Small intestine (tissue), 16 donors: ENCODE results near the gene FABP2. TPM values are rescaled to one million over a fixed set of nuclear protein-coding genes. Genes with fewer than 3 reads are reported as not detected.
"Not testable (repeated sequence)": the region's sequence is repeated elsewhere in the genome, so short reads cannot be mapped to it uniquely, and the experiment has no call there.

ENCODE experiments used
- DNase-seq, 2 donors: peaks; one replicate each; pipeline versions ENCODE4 v3.0.0 to v3.0.0-alpha.2; 2013
- FAIRE-seq: peaks from 2 replicates; lab custom pipeline; 2012; peaks lifted over from hg19 to GRCh38; lab: Jason Lieb, UNC
- H3K27ac ChIP-seq, 3 donors: one replicate each; pipeline ENCODE4 v1.5.1; 2013; ENCODE audit warnings: low read length in 2 of 3, mild to moderate bottlenecking in 2 of 3, control low read depth in 1 of 3, inconsistent platforms in 1 of 3, low read depth in 1 of 3, moderate library complexity in 1 of 3
- H3K27me3 ChIP-seq, 3 donors: one replicate each; pipeline ENCODE4 v1.6.1; 2013; ENCODE audit warnings: low read length in 3 of 3, inconsistent platforms in 1 of 3; ENCODE audit not compliant: control insufficient read depth in 3 of 3, insufficient read depth in 3 of 3
- H3K36me3 ChIP-seq, 3 donors: one replicate each; pipeline ENCODE4 v1.6.1; 2013; ENCODE audit warnings: low read length in 3 of 3, inconsistent platforms in 1 of 3, low read depth in 1 of 3, mild to moderate bottlenecking in 1 of 3, moderate library complexity in 1 of 3; ENCODE audit not compliant: control insufficient read depth in 3 of 3, insufficient read depth in 2 of 3
- H3K4me1 ChIP-seq, 3 donors: one replicate each; pipeline ENCODE4 v1.6.1; 2013; ENCODE audit warnings: low read length in 2 of 3, inconsistent platforms in 1 of 3, low read depth in 1 of 3, mild to moderate bottlenecking in 1 of 3, moderate library complexity in 1 of 3; ENCODE audit not compliant: control insufficient read depth in 3 of 3, insufficient read depth in 2 of 3
- H3K4me3 ChIP-seq, 3 donors: one replicate each; pipeline ENCODE4 v1.5.1; 2013; ENCODE audit warnings: low read length in 3 of 3, control low read depth in 1 of 3, inconsistent platforms in 1 of 3, low read depth in 1 of 3, mild to moderate bottlenecking in 1 of 3, moderate library complexity in 1 of 3
- H3K9me3 ChIP-seq, 2 donors: one replicate each; pipeline ENCODE4 v1.6.1; 2013; ENCODE audit warnings: low read depth in 1 of 2, low read length in 1 of 2; ENCODE audit not compliant: control insufficient read depth in 2 of 2, insufficient read depth in 1 of 2
- WGBS, 3 donors: extraction: QIAGEN DNeasy Blood & Tissue Kit; methylation state at CpG; one replicate each; pipeline ENCODE4 v1.1.7; 2013; 5-methylcytosine and 5-hydroxymethylcytosine counted together
- long read RNA-seq, 10 donors: transcript quantifications; one replicate each; lab custom pipeline, GENCODE V29; 2026
- polyA plus RNA-seq, 4 donors: library from polyadenylated mRNA; stranded (reverse) in 3 of 4; unstranded in 1 of 4; fragments of 200-250 nt in 3 of 4; fragments of 120-200 nt in 1 of 4; gene quantifications; one replicate each; pipeline versions ENCODE4 v1.2.1 to v1.2.3, GENCODE V29; 2013
- donor health status: healthy with polysubstance abuse.
- donor health status: control.
- donor health status: control.
- donor health status: Bipolar disorder and iron deficiency.
- donor health status: healthy.

FABP2 gene
- polyA plus RNA-seq, result 1,000 to 10,000 TPM in 1 of 4 donors, 100 to 1,000 TPM in 3; 100 to 1,244 (median 394) TPM
- long read RNA-seq, donor 1, transcript FABP2-201 (4 exons, 2,478 nt), result major isoform, 849 of 975 reads
- long read RNA-seq, donor 1, partial matches to known transcripts, result 103 of 975 reads
- long read RNA-seq, donor 1, other reads (novel, unspliced or antisense), result 23 of 975 reads
- long read RNA-seq, donor 2, transcript FABP2-201 (4 exons, 2,478 nt), result major isoform, 284 of 316 reads
- long read RNA-seq, donor 2, partial matches to known transcripts, result 32 of 316 reads
- long read RNA-seq, donor 2, other reads (novel, unspliced or antisense), result 0 of 316 reads
- long read RNA-seq, donor 3, transcript FABP2-201 (4 exons, 2,478 nt), result major isoform, 187 of 236 reads
- long read RNA-seq, donor 3, partial matches to known transcripts, result 43 of 236 reads
- long read RNA-seq, donor 3, other reads (novel, unspliced or antisense), result 6 of 236 reads
- long read RNA-seq, donor 4, partial matches to known transcripts, result 0 of 2 reads
- long read RNA-seq, donor 4, other reads (novel, unspliced or antisense), result 0 of 2 reads
- long read RNA-seq, donor 5, transcript FABP2-201 (4 exons, 2,478 nt), result major isoform, 50 of 57 reads
- long read RNA-seq, donor 5, partial matches to known transcripts, result 7 of 57 reads
- long read RNA-seq, donor 5, other reads (novel, unspliced or antisense), result 0 of 57 reads
- long read RNA-seq, donor 6, transcript FABP2-201 (4 exons, 2,478 nt), result major isoform, 232 of 271 reads
- long read RNA-seq, donor 6, partial matches to known transcripts, result 33 of 271 reads
- long read RNA-seq, donor 6, other reads (novel, unspliced or antisense), result 6 of 271 reads
- long read RNA-seq, donor 7, result 0 reads
- long read RNA-seq, donor 8, result 0 reads
- long read RNA-seq, donor 9, transcript FABP2-201 (4 exons, 2,478 nt), result major isoform, 61 of 66 reads
- long read RNA-seq, donor 9, partial matches to known transcripts, result 5 of 66 reads
- long read RNA-seq, donor 9, other reads (novel, unspliced or antisense), result 0 of 66 reads
- long read RNA-seq, donor 10, transcript FABP2-201 (4 exons, 2,478 nt), result major isoform, 84 of 84 reads
- long read RNA-seq, donor 10, partial matches to known transcripts, result 0 of 84 reads
- long read RNA-seq, donor 10, other reads (novel, unspliced or antisense), result 0 of 84 reads

DNA sequence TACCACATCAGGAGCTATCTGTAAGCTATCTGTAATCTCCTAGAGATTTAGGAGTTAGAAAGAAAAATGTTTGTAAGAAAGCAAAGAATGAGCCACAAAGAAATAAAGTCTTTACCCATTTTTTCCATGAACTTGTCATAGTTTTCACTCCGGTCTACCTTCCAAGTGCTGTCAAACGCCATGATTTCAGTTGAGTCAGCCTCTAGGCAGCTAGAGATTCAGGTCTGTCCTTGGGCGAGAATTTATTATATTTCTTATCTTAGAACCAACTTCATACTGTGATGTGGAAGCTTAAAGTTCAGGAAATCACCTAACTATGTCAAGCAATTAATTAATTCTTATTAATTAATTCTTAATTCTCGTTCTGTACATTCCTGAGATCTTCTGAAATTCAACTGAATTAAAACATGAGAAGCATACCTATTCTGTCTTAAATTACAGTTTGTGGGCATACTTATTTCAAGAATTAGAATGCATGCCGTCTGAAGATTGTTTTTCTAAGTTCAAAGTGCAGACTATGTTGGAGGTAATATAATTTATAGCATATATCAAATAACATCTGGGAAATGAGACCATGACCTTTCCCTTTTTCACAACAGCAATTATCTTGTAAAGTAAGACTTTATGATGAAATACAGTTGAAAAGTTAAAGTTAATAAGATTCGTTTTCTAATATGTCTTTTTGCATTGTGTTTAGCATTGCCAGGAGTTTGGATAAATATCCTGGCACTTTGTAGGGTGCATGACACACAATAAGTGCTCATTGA lies at the start of gene FABP2:
Gene FABP2, minus strand, starts transcription at position 218 of the 767 bp plus-strand sequence. Its CDS starts 36 bp downstream, at position 182.
- peaks cover 0 to 11% (median 3%) of the 10 kb centered on the region in 3 donors for H3K4me1 ChIP-seq
- DNase-seq (peak; percentile 79 to 86), FAIRE-seq (peak; percentile 70)
- H3K4me3 ChIP-seq, result peak within 1 kb of the TSS in 2 of 3 donors; percentile 49 to 54
- 10 to 62% (median 38%) methylated on average over 6 of the region's 6 CpGs for WGBS, 3 donors
- H3K27ac ChIP-seq, result peak within 1 kb of the TSS; percentile 67 to 87 (median 83)
- no peaks in the 10 kb centered on the region for H3K9me3 ChIP-seq
- no peaks in the 10 kb centered on the region for H3K27me3 ChIP-seq
- peaks cover 0 to 2% (median 0%) of the 10 kb centered on the region in 3 donors for H3K36me3 ChIP-seq

DNA sequence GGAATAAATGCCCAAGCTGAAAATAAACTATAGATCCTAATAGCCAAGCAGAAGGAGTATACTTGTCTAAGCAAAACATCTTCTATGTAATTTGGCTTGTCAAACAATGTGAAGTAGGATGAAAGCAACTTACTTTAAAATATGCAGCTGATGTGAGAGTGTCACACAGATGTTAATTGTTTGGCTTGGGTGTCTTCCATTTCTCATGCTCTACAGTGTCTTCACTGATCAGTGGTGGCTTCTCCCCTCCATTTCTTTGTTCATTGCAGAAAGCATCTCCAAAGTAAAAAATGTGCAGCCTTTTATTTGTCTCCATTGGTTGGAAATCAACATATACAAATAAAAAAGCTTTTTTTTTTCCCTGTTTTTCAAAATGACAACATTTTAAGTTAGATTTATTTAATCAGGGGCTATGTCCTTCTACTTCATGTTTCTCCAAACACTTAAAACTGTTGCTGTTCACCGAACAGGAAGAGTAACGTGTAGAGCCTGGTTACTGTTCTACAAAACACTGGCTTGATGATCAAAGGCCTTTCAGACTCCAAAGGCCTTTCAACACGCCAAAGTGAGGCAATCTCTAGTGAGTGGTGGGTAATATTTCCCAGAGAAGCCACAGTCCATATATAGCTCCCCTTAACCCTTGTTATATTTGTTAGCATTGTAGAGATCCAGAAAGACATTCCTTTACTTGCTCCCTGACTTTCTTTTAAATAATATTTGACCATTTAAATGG lies 49.2 kb upstream of the FABP2 start:
- not testable (repeated sequence) for H3K9me3 ChIP-seq, FAIRE-seq, H3K4me3 ChIP-seq, H3K27me3 ChIP-seq, H3K4me1 ChIP-seq, H3K36me3 ChIP-seq, H3K27ac ChIP-seq
- 35 to 59% (median 37%) methylated on average over 3 of the region's 3 CpGs for WGBS, 3 donors
- peak in 1 of 2 donors; percentile 32 for DNase-seq

DNA sequence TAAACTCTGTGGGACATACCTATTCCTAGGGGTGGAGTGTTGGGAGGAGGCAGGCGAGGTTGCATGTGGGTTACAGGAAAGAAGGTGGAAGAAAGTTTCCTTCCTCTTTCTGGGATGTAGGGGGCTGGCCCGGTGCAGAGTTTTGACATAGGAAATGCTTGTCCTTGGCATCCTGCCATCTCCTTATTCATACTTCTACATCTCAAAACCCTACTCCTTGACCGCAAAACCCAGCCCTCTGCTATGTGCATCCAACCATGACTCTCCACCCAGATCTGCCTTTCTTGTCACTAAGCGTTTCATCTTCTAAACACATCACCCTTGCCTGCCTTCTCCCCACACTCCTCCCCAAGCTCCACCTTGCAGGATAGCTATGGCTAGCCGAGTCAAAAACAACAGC lies 48.5 kb upstream of the FABP2 start:
- not testable (repeated sequence) for FAIRE-seq, DNase-seq, H3K4me3 ChIP-seq, H3K9me3 ChIP-seq, H3K4me1 ChIP-seq, H3K27me3 ChIP-seq, H3K27ac ChIP-seq, H3K36me3 ChIP-seq
- WGBS, 3 donors, result 38 to 79% (median 49%) methylated on average over 5 of the region's 5 CpGs

DNA sequence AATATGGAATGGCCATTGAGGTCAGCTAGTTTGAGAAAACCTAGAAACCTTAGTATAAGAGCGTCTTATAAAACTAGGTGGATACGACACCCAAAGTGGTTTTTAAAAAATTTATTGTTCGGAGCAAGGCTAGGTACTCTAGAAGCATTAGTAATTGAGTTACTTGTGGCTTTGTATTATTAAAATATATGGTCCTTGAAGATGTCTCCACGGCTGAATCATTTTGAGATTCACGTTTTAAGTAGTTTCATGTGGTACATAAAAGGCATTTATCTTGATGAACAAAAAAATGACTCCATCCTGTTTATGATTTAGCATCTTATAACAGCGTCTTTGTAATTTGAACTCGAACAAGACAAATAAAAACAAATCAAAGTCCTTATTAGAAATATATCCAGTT lies 44.9 kb upstream of the FABP2 start:
- not testable (repeated sequence) for DNase-seq, H3K9me3 ChIP-seq, H3K4me1 ChIP-seq, H3K27ac ChIP-seq, H3K27me3 ChIP-seq, FAIRE-seq, H3K36me3 ChIP-seq, H3K4me3 ChIP-seq
- WGBS, 3 donors, result 50 to 66% (median 64%) methylated on average over 7 of the region's 7 CpGs

DNA sequence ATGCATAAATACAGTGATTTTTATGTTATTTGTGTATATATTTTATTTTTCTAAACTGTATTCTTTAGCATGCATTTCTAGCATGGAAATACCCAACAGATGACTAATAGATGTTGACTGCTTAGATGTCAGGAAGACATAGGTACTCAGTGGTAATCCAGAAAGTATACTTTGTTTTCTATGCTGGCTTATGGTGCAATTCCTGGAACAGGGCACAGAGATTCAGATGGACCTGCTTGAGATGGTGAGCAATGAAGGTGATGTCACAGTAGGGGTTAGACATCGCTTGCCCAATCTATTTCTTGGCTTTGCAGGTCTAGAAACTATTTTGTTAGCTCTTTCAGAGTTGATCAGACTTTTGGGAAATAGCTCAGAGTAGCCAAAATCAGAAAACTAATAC lies 42.3 kb upstream of the FABP2 start:
- H3K4me3 ChIP-seq, FAIRE-seq, H3K9me3 ChIP-seq, H3K36me3 ChIP-seq, H3K27ac ChIP-seq, H3K4me1 ChIP-seq, DNase-seq, H3K27me3 ChIP-seq: not testable (repeated sequence)
- 90 to 97% (median 96%) methylated on average over 1 of the region's 1 CpG for WGBS, 3 donors

DNA sequence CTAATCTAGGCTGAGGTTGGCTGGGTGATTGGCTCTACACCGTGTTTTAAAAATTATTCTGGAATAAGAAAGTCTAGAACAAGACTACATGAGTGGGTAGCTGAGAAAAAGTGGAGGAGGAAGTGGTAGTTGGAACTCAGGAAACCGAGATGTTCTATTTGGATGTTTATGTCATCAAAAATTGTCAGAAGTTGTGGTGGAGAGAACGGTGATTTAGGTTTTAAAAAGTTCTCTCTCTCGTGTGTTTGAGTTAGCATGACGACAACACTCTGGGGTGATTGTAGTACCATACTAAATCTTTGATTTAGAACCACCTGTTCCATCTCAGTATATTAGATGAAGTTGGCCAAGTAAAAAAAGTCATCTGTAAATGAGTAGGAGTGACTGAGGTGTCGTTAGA lies 41.4 kb upstream of the FABP2 start:
- not testable (repeated sequence) for H3K27me3 ChIP-seq, H3K4me3 ChIP-seq, H3K36me3 ChIP-seq, H3K4me1 ChIP-seq, H3K9me3 ChIP-seq, DNase-seq, H3K27ac ChIP-seq, FAIRE-seq
- WGBS, 3 donors, result 73 to 85% (median 74%) methylated on average over 6 of the region's 6 CpGs

DNA sequence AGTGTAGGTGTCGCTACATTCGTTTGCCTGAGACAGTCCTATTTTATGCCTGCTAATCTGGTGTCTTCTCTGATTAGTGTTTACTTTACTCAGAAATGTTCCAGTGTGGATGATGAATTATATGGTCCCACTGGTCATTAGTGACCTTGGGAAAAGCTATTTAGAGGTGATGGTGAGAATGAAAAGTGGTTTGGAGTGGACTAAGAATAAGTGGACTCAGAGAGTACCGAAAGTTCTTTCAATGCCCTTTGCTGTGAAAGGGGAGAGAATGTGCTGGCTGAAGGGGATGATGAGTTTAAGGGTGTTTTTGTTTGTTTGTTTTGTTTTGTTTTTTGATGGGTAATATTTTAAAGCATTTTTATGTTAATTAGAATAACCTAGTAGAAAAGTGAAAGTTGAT lies 40.5 kb upstream of the FABP2 start:
- not testable (repeated sequence) for H3K4me1 ChIP-seq, FAIRE-seq, H3K27ac ChIP-seq, H3K4me3 ChIP-seq, H3K27me3 ChIP-seq, H3K36me3 ChIP-seq, H3K9me3 ChIP-seq, DNase-seq
- 93 to 96% (median 95%) methylated on average over 3 of the region's 3 CpGs for WGBS, 3 donors
